B cell (primary cell): ENCODE results near the gene SATB2. TPM values are rescaled to one million over a fixed set of nuclear protein-coding genes. Genes with fewer than 3 reads are reported as not detected.

Experiments used
- ATAC-seq: fragments of 200-7000 bp; cut with Tn5 transposase; one replicate; pipeline ENCODE4 v1.10.0; 2021; ENCODE audit warnings: low read depth, mild to moderate bottlenecking, moderate number of reproducible peaks, moderate library complexity
- CTCF ChIA-PET: fragments of 350-600 bp; sonication (Branson Sonifier 250); formaldehyde crosslinking; loops from one replicate; lab custom pipeline; 2021; ENCODE audit warnings: antibody characterized with exemption, inconsistent platforms; lab: Charles Lee
- POLR2A ChIA-PET: fragments of 350-600 bp; sonication (Branson Sonifier 250); formaldehyde crosslinking; loops from one replicate; lab custom pipeline; 2021; ENCODE audit warnings: antibody characterized with exemption; lab: Charles Lee
- DNase-seq: peaks from one replicate; pipeline ENCODE4 v3.0.0; 2013
- H2AFZ ChIP-seq: 2 replicates; pipeline ENCODE4 v1.6.1; 2012; ENCODE audit warnings: mild to moderate bottlenecking, low read depth, low read length; ENCODE audit not compliant: insufficient read depth, poor library complexity, severe bottlenecking
- H3K27ac ChIP-seq, 2 donors: 1 replicate in 1 of 2; 2 replicates in 1 of 2; pipeline ENCODE4 v1.5.1; 2012 to 2013; ENCODE audit warnings: low read length in 2 of 2, mild to moderate bottlenecking in 2 of 2, moderate library complexity in 1 of 2
- H3K27me3 ChIP-seq, 4 experiments: fragments of 200-600 bp in 1 of 4; sonication (generic) in 1 of 4; replicated peaks in 1 of 4; 1 replicate in 2 of 4; 2 replicates in 2 of 4; pipeline versions ENCODE4 v1.6.1 to v1.7.0; 2013 to 2016; ENCODE audit warnings: low read length in 3 of 4, mild to moderate bottlenecking in 2 of 4, mixed read lengths in 1 of 4, moderate library complexity in 1 of 4; ENCODE audit not compliant: insufficient read depth in 4 of 4, control insufficient read depth in 3 of 4; ENCODE audit errors: control extremely low read depth in 1 of 4
- H3K36me3 ChIP-seq, 2 experiments: replicated peaks in 1 of 2; 1 replicate in 1 of 2; 2 replicates in 1 of 2; pipeline versions ENCODE4 v1.6.1 to v1.7.1; 2013; ENCODE audit warnings: low read length in 1 of 2; ENCODE audit not compliant: insufficient read depth in 2 of 2, control insufficient read depth in 1 of 2; ENCODE audit errors: control extremely low read depth in 1 of 2, extremely low read depth in 1 of 2
- H3K4me1 ChIP-seq, 2 donors: fragments of 200-600 bp in 1 of 2; sonication (generic) in 1 of 2; 1 replicate in 1 of 2; 2 replicates in 1 of 2; pipeline versions ENCODE4 v1.5.1 to v1.6.1; 2013 to 2017; ENCODE audit warnings: low read length in 2 of 2; ENCODE audit not compliant: control insufficient read depth in 2 of 2, insufficient read depth in 2 of 2
- H3K4me2 ChIP-seq: replicated peaks from 2 replicates; pipeline ENCODE3; 2012; ENCODE audit warnings: mild to moderate bottlenecking, low read depth, low read length; ENCODE audit not compliant: poor library complexity, severe bottlenecking
- H3K4me3 ChIP-seq, 5 experiments: fragments of 200-600 bp in 1 of 5; sonication (generic) in 1 of 5; 1 replicate in 3 of 5; 2 replicates in 2 of 5; pipeline versions ENCODE4 v1.5.1 to v1.7.0; 2011 to 2016; ENCODE audit warnings: low read length in 4 of 5, mild to moderate bottlenecking in 4 of 5, low read depth in 2 of 5, control low read depth in 1 of 5, moderate library complexity in 1 of 5; ENCODE audit not compliant: insufficient read depth in 1 of 5; ENCODE audit errors: control extremely low read depth in 1 of 5, extremely low read depth in 1 of 5
- H3K79me2 ChIP-seq: fragments of 200-600 bp; sonication (generic); one replicate; pipeline ENCODE4 v1.6.0; 2016; ENCODE audit warnings: low read length; ENCODE audit not compliant: control insufficient read depth, insufficient read depth
- H3K9ac ChIP-seq: fragments of 200-600 bp; sonication (generic); 2 replicates; pipeline ENCODE4 v1.6.1; 2017; ENCODE audit warnings: mild to moderate bottlenecking, low read length, moderate library complexity
- H3K9me3 ChIP-seq, 3 donors: one replicate each; pipeline versions ENCODE4 v1.6.1 to v1.7.1; 2013; ENCODE audit warnings: low read length in 2 of 3; ENCODE audit not compliant: control insufficient read depth in 2 of 3, insufficient read depth in 1 of 3; ENCODE audit errors: control extremely low read depth in 1 of 3
- H4K20me1 ChIP-seq: 2 replicates; pipeline ENCODE4 v1.6.0; 2012; ENCODE audit warnings: mild to moderate bottlenecking, low read length; ENCODE audit not compliant: insufficient read depth, control insufficient read depth, poor library complexity, severe bottlenecking
- H3K27ac Mint-ChIP-seq: one replicate; pipeline ENCODE4 v1.8.0; 2021; ENCODE audit warnings: mixed read lengths
- H3K27me3 Mint-ChIP-seq: one replicate; pipeline ENCODE4 v1.8.0; 2021; ENCODE audit warnings: mixed read lengths
- H3K4me1 Mint-ChIP-seq: one replicate; pipeline ENCODE4 v1.8.0; 2021; ENCODE audit warnings: mixed read lengths
- H3K4me3 Mint-ChIP-seq: one replicate; pipeline ENCODE4 v1.8.0; 2021; ENCODE audit warnings: mixed read lengths
- H3K9me3 Mint-ChIP-seq: one replicate; pipeline ENCODE4 v1.8.0; 2022; ENCODE audit warnings: mixed read lengths; ENCODE audit not compliant: insufficient read depth
- EZH2 ChIP-seq: IDR thresholded peaks from 2 replicates; pipeline ENCODE4 v1.6.1; 2012; ENCODE audit warnings: borderline replicate concordance, low read depth, mild to moderate bottlenecking, moderate library complexity, low read length; ENCODE audit not compliant: insufficient read depth, poor library complexity, severe bottlenecking
- WGBS: methylation state at CpG from one replicate; pipeline ENCODE4 v1.1.5; 2013; ENCODE audit warnings: missing lambda C conversion rate; ENCODE audit not compliant: insufficient coverage; 5-methylcytosine and 5-hydroxymethylcytosine counted together
- intact Hi-C: fragments of 100-400 bp; cut with micrococcal nuclease; formaldehyde crosslinking; loops from one replicate; pipeline ENCODE4 v1.10.0; 2022
- polyA plus RNA-seq: library from polyadenylated mRNA; depleted of rRNA; stranded (reverse); fragments of >200 nt; gene quantifications from 2 replicates; pipeline ENCODE4 v1.2.3, GENCODE V29; 2012
- total RNA-seq, 2 donors: library from RNA; stranded (reverse); fragments of 120-200 nt in 1 of 2; gene quantifications; 1 replicate in 1 of 2; 2 replicates in 1 of 2; pipeline versions ENCODE4 v1.2.3 to v1.2.4, GENCODE V29; 2013 to 2022
- TF ChIP-seq, protein P1 (sequence below): fragments of 200-600 bp; IDR thresholded peaks from one replicate; pipeline ENCODE4 v1.8.0; 2022; ENCODE audit warnings: antibody characterized with exemption, mild to moderate bottlenecking

SATB2 gene
- total and polyA plus RNA-seq, 2 donors (not counting 1 experiment from before 2014, with no cell fraction given) = 0.13 to 0.49 TPM

DNA sequence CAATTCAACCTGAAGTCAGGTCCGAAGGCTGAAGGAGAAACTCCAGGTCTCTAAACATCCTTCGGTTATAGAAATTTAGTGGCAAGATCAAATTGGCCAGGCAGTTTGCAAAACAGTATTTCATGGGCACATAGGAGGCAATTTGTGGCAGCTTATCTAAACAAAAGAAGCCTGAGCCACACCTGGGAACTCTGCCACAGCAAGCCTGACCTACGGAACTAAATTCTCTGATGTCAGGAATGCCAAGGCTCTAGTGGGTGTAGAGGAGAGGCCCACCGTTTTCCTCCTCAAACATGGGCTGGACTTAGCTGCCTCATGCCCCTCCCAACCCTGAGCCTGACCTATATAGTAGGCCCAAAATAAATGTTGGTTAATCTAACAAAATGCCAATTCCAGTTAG, 16.0 kb downstream of the SATB2 start:
- no peak for DNase-seq
- no peak for ATAC-seq
- H3K27ac ChIP-seq = no peak overlapping the region
- Mint-ChIP-seq H3K9me3 (no peaks in the 10 kb centered on the region), H3K4me1 (no peaks in the 10 kb centered on the region), H3K27ac (no peak overlapping the region), H3K27me3 (peaks cover 17% of the 10 kb centered on the region), H3K4me3 (no peak overlapping the region)
- no peaks in the 10 kb centered on the region for H3K36me3 ChIP-seq
- H3K9me3 ChIP-seq = no peaks in the 10 kb centered on the region
- H3K4me1 ChIP-seq = no peaks in the 10 kb centered on the region
- ChIA-PET POLR2A (no interaction called here), CTCF (no interaction called here)
- intact Hi-C loops = no loop called here
- no peaks in the 10 kb centered on the region for H3K79me2 ChIP-seq
- no peak overlapping the region for H3K9ac ChIP-seq
- no peak overlapping the region for H3K4me3 ChIP-seq
- H3K4me2 ChIP-seq = no peak overlapping the region
- WGBS = no CpG with 5 or more reads among the region's 4 CpGs
- no peak for TF ChIP-seq EZH2
- TF ChIP-seq, protein P1, sequence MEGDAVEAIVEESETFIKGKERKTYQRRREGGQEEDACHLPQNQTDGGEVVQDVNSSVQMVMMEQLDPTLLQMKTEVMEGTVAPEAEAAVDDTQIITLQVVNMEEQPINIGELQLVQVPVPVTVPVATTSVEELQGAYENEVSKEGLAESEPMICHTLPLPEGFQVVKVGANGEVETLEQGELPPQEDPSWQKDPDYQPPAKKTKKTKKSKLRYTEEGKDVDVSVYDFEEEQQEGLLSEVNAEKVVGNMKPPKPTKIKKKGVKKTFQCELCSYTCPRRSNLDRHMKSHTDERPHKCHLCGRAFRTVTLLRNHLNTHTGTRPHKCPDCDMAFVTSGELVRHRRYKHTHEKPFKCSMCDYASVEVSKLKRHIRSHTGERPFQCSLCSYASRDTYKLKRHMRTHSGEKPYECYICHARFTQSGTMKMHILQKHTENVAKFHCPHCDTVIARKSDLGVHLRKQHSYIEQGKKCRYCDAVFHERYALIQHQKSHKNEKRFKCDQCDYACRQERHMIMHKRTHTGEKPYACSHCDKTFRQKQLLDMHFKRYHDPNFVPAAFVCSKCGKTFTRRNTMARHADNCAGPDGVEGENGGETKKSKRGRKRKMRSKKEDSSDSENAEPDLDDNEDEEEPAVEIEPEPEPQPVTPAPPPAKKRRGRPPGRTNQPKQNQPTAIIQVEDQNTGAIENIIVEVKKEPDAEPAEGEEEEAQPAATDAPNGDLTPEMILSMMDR = no peak
- H3K27me3 ChIP-seq = peaks cover 0 to 5% (median 0%) of the 10 kb centered on the region in 4 experiments
- H4K20me1 ChIP-seq = no peaks in the 10 kb centered on the region
- no peak overlapping the region for H2AFZ ChIP-seq

DNA sequence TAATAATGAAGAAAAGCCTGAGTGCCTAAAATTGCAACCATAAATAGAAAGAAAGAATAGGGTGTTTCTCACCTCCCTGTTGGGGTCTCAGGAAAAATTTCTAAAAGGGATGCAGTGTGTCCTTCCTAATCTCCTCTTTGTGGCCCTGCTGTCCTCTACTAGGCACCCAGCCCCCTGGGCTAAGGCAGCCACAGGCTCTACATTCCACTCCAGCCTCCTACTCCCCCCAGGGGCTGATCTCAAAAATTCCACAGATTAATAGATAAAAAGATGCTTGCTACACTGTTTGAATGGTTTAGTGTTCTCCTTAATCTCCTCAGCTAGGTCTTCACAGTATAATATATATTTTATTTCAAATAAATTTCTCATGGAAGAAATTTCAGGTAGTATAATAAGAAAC, 17.6 kb downstream of the SATB2 start:
- Histone ChIP-seq H4K20me1 (no peaks in the 10 kb centered on the region), H3K27me3 (peaks cover 0 to 5% (median 0%) of the 10 kb centered on the region in 4 experiments), H3K4me1 (no peaks in the 10 kb centered on the region), H3K27ac (no peak overlapping the region), H3K9ac (no peak overlapping the region), H3K36me3 (no peaks in the 10 kb centered on the region), H3K79me2 (no peaks in the 10 kb centered on the region), H3K9me3 (no peaks in the 10 kb centered on the region), H3K4me3 (no peak overlapping the region), H2AFZ (no peak overlapping the region), H3K4me2 (no peak overlapping the region)
- TF ChIP-seq, protein P1 = no peak
- no peak for TF ChIP-seq EZH2
- no peak for DNase-seq
- Mint-ChIP-seq H3K27me3 (peaks cover 20% of the 10 kb centered on the region), H3K9me3 (no peaks in the 10 kb centered on the region), H3K4me3 (no peak overlapping the region), H3K4me1 (no peaks in the 10 kb centered on the region), H3K27ac (no peak overlapping the region)
- ChIA-PET CTCF (no interaction called here), POLR2A (no interaction called here)
- intact Hi-C loops = no loop called here
- no peak for ATAC-seq
